WTC11 (cell line): ENCODE results near the gene SLC8A3.

ENCODE experiments used
- AFF4 ChIP-seq: sonication (generic); formaldehyde crosslinking; IDR thresholded peaks from 2 replicates; pipeline ENCODE4 v1.8.1; 2023; ENCODE audit warnings: mild to moderate bottlenecking, missing genetic modification reagents, borderline replicate concordance
- ATF1 ChIP-seq: sonication (generic); formaldehyde crosslinking; IDR thresholded peaks from 2 replicates; pipeline ENCODE4 v1.8.1; 2023; ENCODE audit warnings: mild to moderate bottlenecking, moderate library complexity, missing genetic modification reagents
- CTCF ChIP-seq: fragments of 200-600 bp; IDR thresholded peaks from 2 replicates; pipeline ENCODE4 v1.8.0; 2022; ENCODE audit warnings: antibody characterized with exemption
- ELF4 ChIP-seq: sonication (generic); formaldehyde crosslinking; IDR thresholded peaks from 2 replicates; pipeline ENCODE4 v1.8.1; 2022; ENCODE audit warnings: low read depth, mild to moderate bottlenecking, moderate library complexity, missing genetic modification reagents
- ESRRA ChIP-seq: sonication (generic); formaldehyde crosslinking; IDR thresholded peaks from 2 replicates; pipeline ENCODE4 v1.8.1; 2022; ENCODE audit warnings: mild to moderate bottlenecking, missing genetic modification reagents, borderline replicate concordance
- GRHL2 ChIP-seq: fragments of 250-450 bp; sonication (Bioruptor Pico); IDR thresholded peaks from 2 replicates; pipeline ENCODE4 v1.8.0; 2022; ENCODE audit warnings: mild to moderate bottlenecking, moderate library complexity; ENCODE audit not compliant: insufficient replicate concordance, severe bottlenecking
- JUN ChIP-seq: sonication (generic); formaldehyde crosslinking; IDR thresholded peaks from 2 replicates; pipeline ENCODE4 v1.8.0; 2023; ENCODE audit warnings: mild to moderate bottlenecking, missing genetic modification reagents
- KAT7 ChIP-seq: sonication (generic); formaldehyde crosslinking; IDR thresholded peaks from 2 replicates; pipeline ENCODE4 v1.8.1; 2023; ENCODE audit warnings: missing genetic modification reagents, mild to moderate bottlenecking, borderline replicate concordance
- MAX ChIP-seq: sonication (generic); formaldehyde crosslinking; IDR thresholded peaks from 2 replicates; pipeline ENCODE4 v1.8.0; 2022; ENCODE audit warnings: mild to moderate bottlenecking, missing genetic modification reagents
- MXD4 ChIP-seq: fragments of 250-450 bp; sonication (Bioruptor Pico); IDR thresholded peaks from 2 replicates; pipeline ENCODE4 v1.8.0; 2021; ENCODE audit warnings: mild to moderate bottlenecking, moderate library complexity, borderline replicate concordance
- NR1H2 ChIP-seq: sonication (generic); formaldehyde crosslinking; IDR thresholded peaks from 2 replicates; pipeline ENCODE4 v1.9.0; 2021; ENCODE audit warnings: mild to moderate bottlenecking, moderate library complexity, missing genetic modification reagents
- SP1 ChIP-seq: sonication (generic); formaldehyde crosslinking; conservative IDR thresholded peaks from 2 replicates; pipeline ENCODE4 v1.8.1; 2022; ENCODE audit warnings: missing genetic modification reagents
- USF2 ChIP-seq: sonication (generic); formaldehyde crosslinking; IDR thresholded peaks from 2 replicates; pipeline ENCODE4 v1.8.1; 2023; ENCODE audit warnings: mild to moderate bottlenecking, missing genetic modification reagents, moderate library complexity
- ZNF138 ChIP-seq: sonication (generic); formaldehyde crosslinking; conservative IDR thresholded peaks from 2 replicates; pipeline ENCODE4 v1.8.1; 2022; ENCODE audit warnings: mild to moderate bottlenecking, moderate library complexity, missing genetic modification reagents

GRCh38 chr14:70133461-70133860 is 55.3 kb downstream of the SLC8A3 start:
- TF ChIP-seq ELF4 (CRISPR knock-in tag) (no peak), USF2 (CRISPR knock-in tag) (no peak), KAT7 (CRISPR knock-in tag) (no peak), GRHL2 (no peak), CTCF (no peak), SP1 (no peak), MAX (CRISPR knock-in tag) (no peak), NR1H2 (no peak), JUN (CRISPR knock-in tag) (no peak), ZNF138 (no peak), MXD4 (CRISPR knock-in tag) (no peak), AFF4 (CRISPR knock-in tag) (no peak), ATF1 (CRISPR knock-in tag) (no peak), ESRRA (CRISPR knock-in tag) (no peak)
